Measurements from ENCODE around the gene MEIKIN.
"Not testable (repeated sequence)": the region's sequence is repeated elsewhere in the genome, so short reads cannot be mapped to it uniquely, and the experiment has no call there.

- not testable (repeated sequence) for TF ChIP-seq CTCF, POLR2A (IDR thresholded peaks at IDR 0.05)
Observed at GRCh38 chr5:131778141-131778540, 167.3 kb downstream of the MEIKIN start.
